GM19455 (cell line): ENCODE data around the gene PDS5A.
"Not testable (repeated sequence)": the region's sequence is repeated elsewhere in the genome, so short reads cannot be mapped to it uniquely, and the experiment has no call there.

ENCODE experiments used
- ATAC-seq: cut with Tn5 transposase; IDR thresholded peaks from one replicate; pipeline ENCODE4 v1.9.1; 2021; ENCODE audit not compliant: unreplicated experiment

The PDS5A gene

GRCh38 chr4:39970671-39971640 is 6.8 kb downstream of the PDS5A start:
- ATAC-seq = no peak

GRCh38 chr4:39963656-39964055 is 14.1 kb downstream of the PDS5A start:
- no peak for ATAC-seq

DNA sequence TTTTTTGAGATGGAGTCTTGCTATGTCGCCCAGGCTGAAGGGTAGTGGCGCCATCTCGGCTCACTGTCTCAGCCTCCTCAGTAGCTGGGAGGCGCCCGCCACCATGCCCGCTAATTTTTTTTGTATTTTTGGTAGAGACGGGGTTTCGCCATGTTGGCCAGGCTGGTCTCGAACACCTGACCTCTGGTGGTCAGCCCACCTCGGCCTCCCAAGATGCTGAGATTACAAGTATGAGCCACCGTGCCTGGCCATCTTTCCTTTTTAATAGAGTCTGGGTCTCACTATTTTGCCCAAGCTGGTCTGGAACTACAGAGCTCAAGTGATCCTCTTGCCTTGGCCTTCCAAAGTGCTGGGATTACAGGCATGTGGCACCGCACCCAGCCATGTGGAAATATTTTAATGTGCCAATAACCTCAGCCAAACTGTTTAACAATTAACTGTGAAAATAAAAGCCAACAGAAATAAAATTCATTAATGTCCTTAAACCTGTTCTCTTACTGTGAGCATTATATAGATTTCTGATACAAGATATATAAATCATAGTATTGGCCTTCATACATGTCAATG is 16.3 kb downstream of the PDS5A start:
- ATAC-seq = no peak

DNA sequence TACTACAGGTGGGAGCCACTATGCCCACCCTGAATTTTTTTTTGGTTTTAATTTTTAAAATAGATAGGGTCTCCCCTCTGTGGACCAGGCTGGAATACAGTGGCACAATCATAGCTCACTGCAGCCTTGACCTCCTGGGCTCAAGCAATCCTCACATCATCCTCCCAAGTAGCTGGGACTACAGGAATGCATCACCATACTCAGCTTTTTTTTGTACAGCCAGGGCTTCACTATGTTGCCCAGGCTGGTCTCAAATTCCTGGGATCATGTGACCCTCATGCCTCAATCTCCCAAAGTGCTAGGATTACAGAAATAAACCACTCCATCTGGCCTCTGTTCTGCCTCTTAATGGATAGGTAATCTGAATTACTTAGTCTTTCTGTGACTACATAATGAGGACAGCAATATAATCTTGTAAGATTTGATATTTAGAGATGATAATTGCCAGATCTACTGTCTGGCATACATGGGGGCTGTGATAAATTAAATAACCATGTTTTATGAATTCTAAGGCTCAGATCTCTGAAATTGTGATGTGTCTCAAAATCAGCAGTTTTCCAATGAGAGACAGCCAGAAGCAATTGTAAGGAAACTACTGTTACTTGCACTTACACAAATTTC is 26.7 kb downstream of the PDS5A start:
- ATAC-seq = no peak

DNA sequence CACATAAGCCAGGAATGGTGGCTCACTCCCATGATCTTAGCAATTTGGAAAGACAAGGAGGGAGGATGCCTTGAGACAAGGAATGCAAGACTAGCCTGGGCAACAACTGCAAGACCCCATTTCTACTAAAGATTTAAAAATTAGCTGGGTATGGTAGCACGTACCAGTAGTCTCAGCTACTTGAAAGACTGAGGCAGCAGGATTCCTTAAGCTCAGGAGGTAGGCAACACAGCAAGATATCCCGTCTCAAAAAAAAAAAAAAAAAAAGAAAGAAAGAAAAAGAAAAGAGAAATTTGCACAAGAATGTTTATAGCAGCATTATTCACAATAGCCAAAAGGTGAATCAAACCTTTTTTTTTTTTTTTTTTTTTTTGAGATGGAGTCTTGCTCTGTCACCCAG is 29.7 kb downstream of the PDS5A start:
- no peak for ATAC-seq

GRCh38 chr4:39947417-39947816 is 30.3 kb downstream of the PDS5A start:
- no peak for ATAC-seq

DNA sequence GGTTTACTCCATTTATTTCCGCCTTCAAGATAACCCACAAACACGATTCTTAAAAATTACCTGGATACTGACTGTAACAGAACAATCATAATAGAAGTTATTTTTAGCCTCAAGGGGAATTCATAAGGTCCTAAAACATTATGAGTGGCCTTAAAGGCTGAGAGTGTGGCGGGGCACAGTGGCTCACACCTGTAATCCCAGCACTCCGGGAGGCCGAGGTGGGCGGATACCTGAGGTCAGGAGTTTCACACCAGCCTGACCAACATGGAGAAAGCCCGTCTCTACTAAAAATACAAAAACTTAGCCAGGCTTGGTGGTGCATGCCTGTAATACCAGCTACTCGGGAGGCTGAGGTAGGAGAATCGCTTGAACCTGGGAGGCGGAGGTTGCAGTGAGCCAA is 33.5 kb downstream of the PDS5A start:
- ATAC-seq = not testable (repeated sequence)

- ATAC-seq = no peak
These were observed 35.2 kb downstream of the PDS5A start for GRCh38 chr4:39942507-39942906.

- ATAC-seq = no peak
These were observed 36.0 kb downstream of the PDS5A start for GRCh38 chr4:39941682-39942217.

DNA sequence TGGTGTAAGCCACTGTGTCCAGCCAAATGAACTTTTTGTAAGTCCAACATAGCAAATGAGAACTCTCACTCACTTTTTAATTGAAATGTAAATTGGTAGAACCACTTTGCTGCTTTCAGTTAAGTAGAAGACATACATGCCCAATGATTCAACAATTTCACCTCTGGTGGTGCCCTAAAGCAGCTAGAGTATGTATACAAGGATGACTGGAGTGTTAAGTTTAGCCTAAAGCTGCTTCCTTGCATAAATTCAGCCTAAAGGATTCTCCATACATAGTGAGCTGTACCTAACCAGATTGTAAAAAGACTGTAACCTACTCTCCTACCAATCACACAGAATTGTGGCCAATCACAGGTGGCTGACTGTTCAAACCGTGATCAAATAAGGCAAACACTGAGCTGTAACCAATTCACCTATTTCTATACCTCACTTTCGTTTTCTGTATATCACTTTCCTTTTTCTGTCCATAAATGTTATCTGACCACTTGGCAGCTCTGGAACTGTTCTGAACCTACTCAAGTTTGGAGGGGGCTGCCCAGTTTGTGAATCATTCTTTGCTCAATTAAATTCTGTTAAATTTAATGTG is 39.9 kb downstream of the PDS5A start:
- ATAC-seq = no peak

DNA sequence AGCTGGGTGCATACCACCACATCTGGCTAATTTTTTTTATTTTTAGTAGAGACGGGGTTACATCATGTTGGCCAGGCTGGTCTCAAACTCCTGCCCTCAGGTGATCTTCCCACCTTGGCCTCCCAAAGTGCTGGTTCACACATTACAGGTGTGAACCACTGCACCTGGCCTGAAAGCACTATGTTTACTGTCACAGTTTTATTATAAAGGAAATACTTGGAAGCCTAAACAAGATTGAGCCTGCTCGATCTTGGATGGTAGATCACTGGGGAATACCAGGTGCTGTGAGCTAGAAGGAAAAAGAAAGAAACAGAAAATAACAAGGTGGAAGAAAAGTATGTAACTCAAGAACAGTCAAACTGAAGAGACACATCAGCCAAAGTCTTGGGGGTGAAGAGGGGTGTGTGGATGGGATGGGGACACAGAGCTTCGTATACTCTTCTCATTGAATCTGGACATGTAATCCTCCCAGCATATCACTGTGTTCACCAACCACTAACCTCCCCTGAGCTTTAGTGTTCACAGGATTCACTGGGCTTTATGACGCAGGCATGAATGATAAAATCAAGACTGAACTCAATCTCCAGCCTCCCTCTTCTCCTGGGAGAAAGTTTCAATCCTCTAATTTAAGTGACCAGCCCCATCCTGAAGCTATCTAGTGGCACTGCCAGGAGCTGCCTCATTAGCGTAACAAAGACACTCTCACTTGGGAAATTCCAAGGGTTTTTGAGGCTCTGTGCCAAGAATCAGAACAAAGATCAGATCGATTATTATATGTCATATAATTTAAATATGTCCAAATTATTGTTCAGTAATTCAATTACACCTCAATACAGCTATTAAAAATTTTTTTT is 40.9 kb downstream of the PDS5A start:
- no peak for ATAC-seq

DNA sequence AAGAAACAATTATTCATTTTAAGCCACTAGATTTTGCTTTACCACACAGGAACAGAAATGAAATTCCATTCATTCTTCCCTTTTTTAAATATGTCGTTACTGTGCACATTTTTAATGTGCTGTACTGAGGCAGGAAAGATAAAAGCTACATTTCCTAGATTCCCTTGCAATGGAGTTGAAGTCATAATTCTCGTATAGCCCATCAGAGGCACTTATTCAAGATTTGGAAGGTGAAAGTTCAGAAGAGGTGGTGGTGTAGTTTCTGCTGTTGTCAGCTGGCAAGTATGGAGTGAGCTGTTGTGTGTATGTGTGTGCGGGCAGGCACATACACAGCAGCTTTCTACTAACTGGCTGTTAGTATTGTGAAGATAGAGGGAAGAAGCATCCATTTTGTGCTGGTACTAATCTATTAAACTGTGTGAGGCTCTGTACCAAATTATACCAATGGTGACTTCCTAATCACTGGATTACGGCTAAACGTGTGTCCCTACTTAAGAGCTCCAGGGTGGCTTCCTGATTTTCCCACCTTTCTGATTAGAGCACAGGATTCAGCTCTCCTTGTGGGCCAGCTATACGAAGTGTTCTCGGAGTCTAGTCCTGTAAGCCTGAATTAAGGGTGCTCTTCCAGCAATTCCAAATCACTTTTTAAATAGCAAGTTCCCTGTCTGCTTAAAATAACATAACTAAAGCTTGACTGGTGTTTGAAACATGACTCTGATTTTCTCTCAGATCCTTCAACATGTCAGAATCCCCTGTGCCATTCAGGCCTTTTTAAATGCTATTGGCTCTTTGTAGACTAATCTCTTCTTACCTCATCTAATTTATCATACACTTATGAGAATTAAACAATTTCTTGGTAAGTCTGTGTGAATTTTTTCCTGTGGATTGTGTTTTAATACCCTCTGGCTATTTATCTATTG is 43.8 kb downstream of the PDS5A start:
- no peak for ATAC-seq

DNA sequence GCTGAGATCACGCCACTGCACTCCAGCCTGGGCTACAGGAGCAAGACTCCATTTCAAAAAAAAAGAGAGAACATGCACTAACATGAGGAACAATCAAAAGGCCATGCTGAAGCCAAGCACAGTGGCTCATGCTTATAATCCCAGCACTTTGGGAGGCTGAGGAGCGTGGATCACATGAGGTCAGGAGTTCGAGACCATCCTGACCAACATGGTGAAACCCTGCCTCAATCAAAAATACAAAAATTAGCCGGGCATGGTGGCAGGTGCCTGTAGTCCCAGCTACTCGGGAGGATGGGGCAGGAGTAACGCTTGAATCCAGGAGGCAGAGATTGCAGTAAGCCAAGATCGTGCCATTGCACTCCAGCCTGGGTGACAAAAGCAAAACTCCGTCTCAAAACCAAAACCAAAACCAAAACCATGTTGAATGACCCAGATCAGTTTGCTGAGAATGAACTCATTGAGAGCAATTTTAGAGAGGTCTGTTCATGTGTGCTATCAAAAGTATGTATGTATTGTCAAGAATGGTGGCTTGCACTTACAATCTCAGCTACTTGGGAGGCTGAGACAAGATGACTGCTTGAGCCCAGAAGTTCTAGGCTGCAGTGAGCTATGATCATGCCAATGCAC is 44.8 kb downstream of the PDS5A start:
- ATAC-seq = no peak

DNA sequence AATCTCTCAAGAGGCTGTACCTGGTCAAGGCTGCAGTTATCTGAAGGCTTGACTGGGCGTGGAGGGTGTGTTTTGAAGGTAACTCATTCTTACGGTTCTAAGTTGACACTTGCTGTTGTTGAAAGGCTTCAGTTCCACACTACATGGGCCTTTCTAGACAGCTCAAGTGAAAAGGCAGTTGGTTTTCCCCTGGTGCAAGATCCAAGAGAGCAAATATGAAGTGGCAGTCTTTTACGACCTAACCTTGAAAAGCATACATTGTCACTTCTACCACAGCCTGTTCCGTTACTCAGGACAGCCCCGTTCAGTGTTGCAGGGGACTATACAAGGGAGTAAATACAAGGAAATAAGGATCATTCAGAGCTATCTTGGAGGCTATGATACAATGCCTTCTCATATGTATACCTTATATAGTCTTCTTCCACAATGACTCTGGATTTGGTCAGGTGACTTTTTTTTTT is 46.2 kb downstream of the PDS5A start:
- ATAC-seq = no peak

- no peak for ATAC-seq
These were observed 49.2 kb downstream of the PDS5A start for GRCh38 chr4:39928538-39928937.

DNA sequence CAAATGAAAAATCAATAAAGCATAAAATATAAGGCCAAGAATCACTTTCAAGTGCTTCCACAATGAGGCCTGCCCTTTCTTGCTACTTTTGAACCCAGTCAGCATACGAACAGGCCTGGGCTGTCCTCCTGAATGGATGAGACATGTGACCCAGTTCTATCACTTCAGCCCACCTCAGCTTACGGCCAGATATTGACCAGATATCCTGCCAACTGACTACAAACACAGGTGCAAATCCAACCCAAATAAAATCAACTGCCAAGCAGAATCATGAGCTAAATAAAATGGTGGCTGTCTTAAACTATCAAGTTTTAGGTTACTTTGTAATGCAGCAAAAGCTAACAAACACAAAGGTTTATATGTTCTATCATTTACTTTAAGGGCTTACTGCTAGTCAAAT is 53.7 kb downstream of the PDS5A start:
- ATAC-seq = no peak

DNA sequence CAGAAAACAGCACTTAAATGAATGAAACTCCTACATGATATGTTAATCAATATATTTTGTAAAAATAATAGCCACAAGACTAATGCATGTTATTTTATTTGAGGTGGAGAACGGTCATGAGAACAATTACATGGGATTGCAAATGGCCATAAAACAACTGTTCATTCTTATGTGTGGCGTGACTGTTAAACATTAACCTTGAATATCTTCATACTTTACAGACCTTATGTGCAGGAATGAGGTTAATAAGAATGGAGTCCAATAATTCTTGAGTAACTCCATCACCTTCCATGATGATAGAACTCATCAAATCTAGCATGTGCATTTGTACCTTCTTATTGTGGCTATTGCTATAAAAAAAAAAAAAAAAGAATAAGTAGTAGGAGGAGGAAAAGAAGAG is 55.3 kb downstream of the PDS5A start:
- no peak for ATAC-seq

DNA sequence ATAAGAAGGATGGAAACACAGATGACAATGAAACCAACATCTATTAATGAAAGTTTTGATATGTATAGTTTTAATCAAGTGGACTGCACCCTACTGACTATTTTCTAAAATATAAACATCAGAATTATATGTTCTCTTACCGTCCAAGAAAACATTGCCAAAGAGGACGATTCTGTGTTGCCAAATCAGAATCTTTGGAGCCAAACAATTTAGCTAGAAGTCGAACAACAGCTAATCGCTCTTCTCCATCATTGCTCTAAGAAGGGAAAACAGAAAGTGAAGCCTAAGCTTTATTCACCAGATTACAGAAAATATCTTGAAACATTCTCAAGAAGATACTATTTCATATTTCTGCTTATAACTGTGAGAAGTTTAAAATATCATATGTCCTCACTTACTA is 64.2 kb downstream of the PDS5A start:
- ATAC-seq = no peak

GRCh38 chr4:39910064-39910463 is 67.6 kb downstream of the PDS5A start:
- no peak for ATAC-seq
